A549 (cell line): Measurements from ENCODE around the gene RABEPK. TPM values are rescaled to one million over a fixed set of nuclear protein-coding genes. Genes with fewer than 3 reads are reported as not detected.

ENCODE experiments used
- ATAC-seq, 2 experiments: fragments of 200-7000 bp in 1 of 2; fragments of >200 bp in 1 of 2; cut with Nextera tagmentation in 1 of 2; cut with Tn5 transposase in 1 of 2; 3 replicates each; pipeline versions ENCODE4 v1.8.0 to v1.9.1; 2018 to 2020; ENCODE audit warnings: mild to moderate bottlenecking in 1 of 2, moderate library complexity in 1 of 2
- CTCF ChIA-PET: fragments of 300-600 bp; sonication (Branson Sonifier 250); formaldehyde crosslinking; extraction: SDS; loops from one replicate; lab custom pipeline; 2021; ENCODE audit warnings: antibody characterized with exemption, inconsistent platforms; lab: Yijun Ruan, JAX
- POLR2A ChIA-PET: fragments of 350-600 bp; formaldehyde crosslinking; extraction: SDS; loops from one replicate; lab custom pipeline; 2021; ENCODE audit warnings: antibody characterized with exemption, inconsistent platforms; lab: Yijun Ruan, JAX
- DNase-seq, 2 experiments: peaks; one replicate each; pipeline versions ENCODE4 v3.0.0 to v3.0.0-alpha.2; 2011 to 2016; ENCODE audit warnings: low read depth in 1 of 2, low spot score in 1 of 2
- FAIRE-seq: peaks from 2 replicates; lab custom pipeline; 2011; peaks lifted over from hg19 to GRCh38; lab: Jason Lieb, UNC
- H3K27ac ChIP-seq, 2 experiments: fragments of >200 bp; sonication (Bioruptor Twin); formaldehyde crosslinking; 3 replicates each; pipeline ENCODE4 v1.5.1; 2016 to 2017
- H3K4me1 ChIP-seq: fragments of >200 bp; sonication (Bioruptor Twin); formaldehyde crosslinking; 3 replicates; pipeline ENCODE4 v1.6.1; 2016
- H3K4me2 ChIP-seq: fragments of >200 bp; sonication (Bioruptor Twin); formaldehyde crosslinking; 3 replicates; pipeline ENCODE4 v1.6.1; 2016
- H3K4me3 ChIP-seq: fragments of >200 bp; sonication (Bioruptor Twin); formaldehyde crosslinking; 3 replicates; pipeline ENCODE4 v1.5.1; 2016
- H3K9me3 ChIP-seq: fragments of >200 bp; sonication (Bioruptor Twin); formaldehyde crosslinking; 3 replicates; pipeline ENCODE4 v1.6.1; 2016
- CBX2 ChIP-seq: fragments of 200-600 bp; sonication (generic); IDR thresholded peaks from 2 replicates; pipeline ENCODE4 v1.6.1; 2016; ENCODE audit warnings: low read depth, mild to moderate bottlenecking, borderline replicate concordance
- EHF ChIP-seq: fragments of 250-450 bp; sonication (Bioruptor Pico); IDR thresholded peaks from 2 replicates; pipeline ENCODE4 v1.5.0; 2020; ENCODE audit warnings: mild to moderate bottlenecking
- EHMT2 ChIP-seq: fragments of 200-600 bp; sonication (generic); IDR thresholded peaks from 2 replicates; pipeline ENCODE4 v1.6.1; 2016; ENCODE audit warnings: antibody characterized with exemption, low read depth, mild to moderate bottlenecking, moderate library complexity
- ELK1 ChIP-seq: fragments of 150-350 bp; IDR thresholded peaks from 2 replicates; pipeline ENCODE4 v1.6.1; 2014; ENCODE audit warnings: low read depth, mild to moderate bottlenecking, low read length
- GATA3 ChIP-seq: IDR thresholded peaks from 2 replicates; pipeline ENCODE4 v1.6.1; 2012; ENCODE audit warnings: borderline replicate concordance
- JUN ChIP-seq, 2 experiments: fragments of >200 bp; sonication (Bioruptor Twin); formaldehyde crosslinking; IDR thresholded peaks; 2 replicates in 1 of 2; 3 replicates in 1 of 2; pipeline ENCODE4 v1.6.1; 2016 to 2017
- JUNB ChIP-seq: fragments of >200 bp; sonication (Bioruptor Twin); formaldehyde crosslinking; IDR thresholded peaks from 2 replicates; pipeline ENCODE4 v1.6.1; 2016
- KDM1A ChIP-seq: fragments of 200-600 bp; sonication (generic); IDR thresholded peaks from 2 replicates; pipeline ENCODE4 v1.6.1; 2016; ENCODE audit warnings: low read depth, mild to moderate bottlenecking
- PHF8 ChIP-seq: fragments of 200-600 bp; sonication (generic); IDR thresholded peaks from 2 replicates; pipeline ENCODE4 v1.6.1; 2016; ENCODE audit warnings: low read depth, mild to moderate bottlenecking, antibody characterized with exemption, moderate library complexity, borderline replicate concordance
- RAD21 ChIP-seq, 2 experiments: fragments of >200 bp in 1 of 2; sonication (Bioruptor Twin) in 1 of 2; formaldehyde crosslinking in 1 of 2; IDR thresholded peaks in 1 of 2; conservative IDR thresholded peaks in 1 of 2; 2 replicates in 1 of 2; 3 replicates in 1 of 2; pipeline ENCODE4 v1.6.1; 2012 to 2018; ENCODE audit warnings: inconsistent platforms in 1 of 2
- RNF2 ChIP-seq: fragments of 200-600 bp; sonication (generic); IDR thresholded peaks from 2 replicates; pipeline ENCODE4 v1.6.1; 2016; ENCODE audit warnings: low read depth, mild to moderate bottlenecking, antibody characterized with exemption, moderate library complexity, borderline replicate concordance
- SMC3 ChIP-seq: fragments of >200 bp; sonication (Bioruptor Twin); formaldehyde crosslinking; IDR thresholded peaks from 3 replicates; pipeline ENCODE4 v1.6.1; 2018; ENCODE audit warnings: inconsistent platforms
- ZSCAN20 ChIP-seq: fragments of 250-450 bp; sonication (Bioruptor Pico); IDR thresholded peaks from 2 replicates; pipeline ENCODE4 v1.8.0; 2022; ENCODE audit warnings: mild to moderate bottlenecking, moderate library complexity
- WGBS: methylation state at CpG from one replicate; pipeline ENCODE4 v1.1.6; 2017; ENCODE audit errors: missing lambda C conversion rate; 5-methylcytosine and 5-hydroxymethylcytosine counted together
- polyA plus RNA-seq, 4 experiments: library from polyadenylated mRNA; depleted of rRNA in 3 of 4; stranded (reverse); fragments of >200 nt; fragmentation: RNase III in 1 of 4; extraction: RNeasy Plus Mini Kit Qiagen cat#74134 plus additional on column Dnase treatment in 1 of 4; gene quantifications; 2 replicates in 3 of 4; 3 replicates in 1 of 4; pipeline ENCODE4 v1.2.3, GENCODE V29; 2011 to 2017
- TF ChIP-seq, protein P1 (sequence below): fragments of 200-600 bp; sonication (generic); IDR thresholded peaks from 2 replicates; pipeline ENCODE4 v1.6.1; 2016; ENCODE audit warnings: antibody characterized with exemption, mild to moderate bottlenecking, moderate library complexity
- TF ChIP-seq, protein P2 (sequence below): IDR thresholded peaks from 2 replicates; pipeline ENCODE4 v1.6.1; 2012
- TF ChIP-seq, protein P3 (sequence below): fragments of 450-650 bp; IDR thresholded peaks from 2 replicates; pipeline ENCODE4 v1.6.1; 2014; ENCODE audit warnings: antibody characterized with exemption
- TF ChIP-seq, protein P4 (sequence below): fragments of >200 bp; sonication (Bioruptor Twin); formaldehyde crosslinking; IDR thresholded peaks from 3 replicates; pipeline ENCODE4 v1.6.1; 2016
- TF ChIP-seq, protein P5 (sequence below): fragments of >200 bp; sonication (Bioruptor Twin); formaldehyde crosslinking; IDR thresholded peaks from 3 replicates; pipeline ENCODE4 v1.5.1; 2016

Gene RABEPK
- polyA plus RNA-seq, 2 of the 4 experiments (the other 2 are of a cell fraction): 41.9 to 50.1 TPM

GRCh38 chr9:125183054-125183453, 17.3 kb upstream of the RABEPK start:
- 88% methylated on average over 2 of the region's 2 CpGs for WGBS
- CTCF ChIA-PET: no interaction called here
- no peak overlapping the region for H3K27ac ChIP-seq
- FAIRE-seq: no peak
- no peaks in the 10 kb centered on the region for H3K9me3 ChIP-seq
- POLR2A ChIA-PET: no interaction called here
- no peak overlapping the region for H3K4me2 ChIP-seq
- DNase-seq: no peak
- TF ChIP-seq, protein P1, sequence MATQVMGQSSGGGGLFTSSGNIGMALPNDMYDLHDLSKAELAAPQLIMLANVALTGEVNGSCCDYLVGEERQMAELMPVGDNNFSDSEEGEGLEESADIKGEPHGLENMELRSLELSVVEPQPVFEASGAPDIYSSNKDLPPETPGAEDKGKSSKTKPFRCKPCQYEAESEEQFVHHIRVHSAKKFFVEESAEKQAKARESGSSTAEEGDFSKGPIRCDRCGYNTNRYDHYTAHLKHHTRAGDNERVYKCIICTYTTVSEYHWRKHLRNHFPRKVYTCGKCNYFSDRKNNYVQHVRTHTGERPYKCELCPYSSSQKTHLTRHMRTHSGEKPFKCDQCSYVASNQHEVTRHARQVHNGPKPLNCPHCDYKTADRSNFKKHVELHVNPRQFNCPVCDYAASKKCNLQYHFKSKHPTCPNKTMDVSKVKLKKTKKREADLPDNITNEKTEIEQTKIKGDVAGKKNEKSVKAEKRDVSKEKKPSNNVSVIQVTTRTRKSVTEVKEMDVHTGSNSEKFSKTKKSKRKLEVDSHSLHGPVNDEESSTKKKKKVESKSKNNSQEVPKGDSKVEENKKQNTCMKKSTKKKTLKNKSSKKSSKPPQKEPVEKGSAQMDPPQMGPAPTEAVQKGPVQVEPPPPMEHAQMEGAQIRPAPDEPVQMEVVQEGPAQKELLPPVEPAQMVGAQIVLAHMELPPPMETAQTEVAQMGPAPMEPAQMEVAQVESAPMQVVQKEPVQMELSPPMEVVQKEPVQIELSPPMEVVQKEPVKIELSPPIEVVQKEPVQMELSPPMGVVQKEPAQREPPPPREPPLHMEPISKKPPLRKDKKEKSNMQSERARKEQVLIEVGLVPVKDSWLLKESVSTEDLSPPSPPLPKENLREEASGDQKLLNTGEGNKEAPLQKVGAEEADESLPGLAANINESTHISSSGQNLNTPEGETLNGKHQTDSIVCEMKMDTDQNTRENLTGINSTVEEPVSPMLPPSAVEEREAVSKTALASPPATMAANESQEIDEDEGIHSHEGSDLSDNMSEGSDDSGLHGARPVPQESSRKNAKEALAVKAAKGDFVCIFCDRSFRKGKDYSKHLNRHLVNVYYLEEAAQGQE: no peak
- TF ChIP-seq EHF (no peak), RAD21 (conservative IDR thresholded peaks at IDR 0.05 in 1 of 2, IDR thresholded peaks at IDR 0.05 in 1 of 2) (no peak), PHF8 (no peak), EHMT2 (no peak), JUN (IDR thresholded peaks at IDR 0.05) (no peak)
- TF ChIP-seq, protein P2, sequence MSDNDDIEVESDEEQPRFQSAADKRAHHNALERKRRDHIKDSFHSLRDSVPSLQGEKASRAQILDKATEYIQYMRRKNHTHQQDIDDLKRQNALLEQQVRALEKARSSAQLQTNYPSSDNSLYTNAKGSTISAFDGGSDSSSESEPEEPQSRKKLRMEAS: no peak
- TF ChIP-seq, protein P3, sequence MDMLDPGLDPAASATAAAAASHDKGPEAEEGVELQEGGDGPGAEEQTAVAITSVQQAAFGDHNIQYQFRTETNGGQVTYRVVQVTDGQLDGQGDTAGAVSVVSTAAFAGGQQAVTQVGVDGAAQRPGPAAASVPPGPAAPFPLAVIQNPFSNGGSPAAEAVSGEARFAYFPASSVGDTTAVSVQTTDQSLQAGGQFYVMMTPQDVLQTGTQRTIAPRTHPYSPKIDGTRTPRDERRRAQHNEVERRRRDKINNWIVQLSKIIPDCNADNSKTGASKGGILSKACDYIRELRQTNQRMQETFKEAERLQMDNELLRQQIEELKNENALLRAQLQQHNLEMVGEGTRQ: no peak
- peaks cover 8% of the 10 kb centered on the region; the same call in 1 of the 3 replicates for H3K4me1 ChIP-seq
- no peak for ATAC-seq
- no peak overlapping the region for H3K4me3 ChIP-seq

GRCh38 chr9:125183561-125183960, 16.8 kb upstream of the RABEPK start:
- POLR2A ChIA-PET: no interaction called here
- 94% methylated on average over 2 of the region's 2 CpGs for WGBS
- Histone ChIP-seq H3K4me1 (peaks cover 12% of the 10 kb centered on the region; the same call in 2 of the 3 replicates), H3K4me2 (no peak overlapping the region)
- no peak for DNase-seq
- FAIRE-seq: no peak
- CTCF ChIA-PET: interaction anchor here (1.0 kb wide), 1 partner anchor 114 kb away, joined by 5 read pairs; no protein-coding TSS in a partner anchor
- TF ChIP-seq CBX2 (no peak), ELK1 (no peak), SMC3 (no peak)
- TF ChIP-seq, all 56 proteins: peak for 0
- no peak for ATAC-seq
- Histone ChIP-seq H3K27ac (no peak overlapping the region), H3K9me3 (no peaks in the 10 kb centered on the region), H3K4me3 (no peak overlapping the region)

- 2% methylated on average over 26 of the region's 26 CpGs for WGBS
- POLR2A ChIA-PET: no interaction called here
- Histone ChIP-seq H3K27ac (peak overlapping the region; percentile 88), H3K4me2 (peak overlapping the region; percentile 79), H3K9me3 (no peaks in the 10 kb centered on the region), H3K4me1 (peaks cover 20% of the 10 kb centered on the region; the same call in 2 of the 3 replicates), H3K4me3 (peak overlapping the region; percentile 75)
- no peak for DNase-seq
- CTCF ChIA-PET: no interaction called here
- TF ChIP-seq ZSCAN20 (no peak), EHF (no peak), KDM1A (no peak), RNF2 (no peak), JUNB (no peak), GATA3 (no peak), EHMT2 (no peak)
- TF ChIP-seq, protein P4, sequence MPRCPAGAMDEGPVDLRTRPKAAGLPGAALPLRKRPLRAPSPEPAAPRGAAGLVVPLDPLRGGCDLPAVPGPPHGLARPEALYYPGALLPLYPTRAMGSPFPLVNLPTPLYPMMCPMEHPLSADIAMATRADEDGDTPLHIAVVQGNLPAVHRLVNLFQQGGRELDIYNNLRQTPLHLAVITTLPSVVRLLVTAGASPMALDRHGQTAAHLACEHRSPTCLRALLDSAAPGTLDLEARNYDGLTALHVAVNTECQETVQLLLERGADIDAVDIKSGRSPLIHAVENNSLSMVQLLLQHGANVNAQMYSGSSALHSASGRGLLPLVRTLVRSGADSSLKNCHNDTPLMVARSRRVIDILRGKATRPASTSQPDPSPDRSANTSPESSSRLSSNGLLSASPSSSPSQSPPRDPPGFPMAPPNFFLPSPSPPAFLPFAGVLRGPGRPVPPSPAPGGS: no peak
- TF ChIP-seq, protein P3: no peak
- TF ChIP-seq, protein P5, sequence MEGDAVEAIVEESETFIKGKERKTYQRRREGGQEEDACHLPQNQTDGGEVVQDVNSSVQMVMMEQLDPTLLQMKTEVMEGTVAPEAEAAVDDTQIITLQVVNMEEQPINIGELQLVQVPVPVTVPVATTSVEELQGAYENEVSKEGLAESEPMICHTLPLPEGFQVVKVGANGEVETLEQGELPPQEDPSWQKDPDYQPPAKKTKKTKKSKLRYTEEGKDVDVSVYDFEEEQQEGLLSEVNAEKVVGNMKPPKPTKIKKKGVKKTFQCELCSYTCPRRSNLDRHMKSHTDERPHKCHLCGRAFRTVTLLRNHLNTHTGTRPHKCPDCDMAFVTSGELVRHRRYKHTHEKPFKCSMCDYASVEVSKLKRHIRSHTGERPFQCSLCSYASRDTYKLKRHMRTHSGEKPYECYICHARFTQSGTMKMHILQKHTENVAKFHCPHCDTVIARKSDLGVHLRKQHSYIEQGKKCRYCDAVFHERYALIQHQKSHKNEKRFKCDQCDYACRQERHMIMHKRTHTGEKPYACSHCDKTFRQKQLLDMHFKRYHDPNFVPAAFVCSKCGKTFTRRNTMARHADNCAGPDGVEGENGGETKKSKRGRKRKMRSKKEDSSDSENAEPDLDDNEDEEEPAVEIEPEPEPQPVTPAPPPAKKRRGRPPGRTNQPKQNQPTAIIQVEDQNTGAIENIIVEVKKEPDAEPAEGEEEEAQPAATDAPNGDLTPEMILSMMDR: no peak
- ATAC-seq: peak; percentile 39 to 42; a peak in 4 of 6 replicates
- FAIRE-seq: no peak
Measured at GRCh38 chr9:125189011-125189360, 11.4 kb upstream of the RABEPK start.
